ENCODE results near the gene SART1.

The SART1 gene

GRCh38 chr11:65997286-65997685 lies 35.8 kb downstream of the SART1 start:
- peaks cover 9% of the 10 kb centered on the region for H3K4me1 ChIP-seq (ENCODE audit: control insufficient read depth, insufficient read depth, low read length, unreplicated experiment)
- no peaks in the 10 kb centered on the region for H3K27me3 ChIP-seq (ENCODE audit: insufficient read depth, low read length)
- peaks cover 29% of the 10 kb centered on the region for H3K36me3 ChIP-seq (ENCODE audit: insufficient read depth, low read length)
- H3K79me2 ChIP-seq (ENCODE audit: control insufficient read depth, insufficient read depth, low read length, unreplicated experiment): peaks cover 24% of the 10 kb centered on the region
- no peak overlapping the region for H3K4me3 ChIP-seq (ENCODE audit: low read depth, low read length)
- H3K27ac ChIP-seq (ENCODE audit: low read depth, low read length): no peak overlapping the region
- no peak overlapping the region for H2AFZ ChIP-seq (ENCODE audit: low read length, unreplicated experiment)

- Histone ChIP-seq H3K27me3 (ENCODE audit: insufficient read depth, low read length) (no peaks in the 10 kb centered on the region), H3K36me3 (ENCODE audit: insufficient read depth, low read length) (peaks cover 34% of the 10 kb centered on the region), H3K4me3 (ENCODE audit: low read depth, low read length) (peak within 1 kb of the TSS; percentile 95), H2AFZ (ENCODE audit: low read length, unreplicated experiment) (peak within 1 kb of the TSS; percentile 90), H3K4me1 (ENCODE audit: control insufficient read depth, insufficient read depth, low read length, unreplicated experiment) (peaks cover 16% of the 10 kb centered on the region), H3K27ac (ENCODE audit: low read depth, low read length) (peak within 1 kb of the TSS; percentile 89), H3K79me2 (ENCODE audit: control insufficient read depth, insufficient read depth, low read length, unreplicated experiment) (peaks cover 38% of the 10 kb centered on the region)
Measured at GRCh38 chr11:66001942-66002647, 40.6 kb downstream of the SART1 start, which contains the start of the genes BANF1 and EIF1AD. TSS of gene BANF1 (plus strand) at chr11:66002503. CDS start at chr11:66003251, 748 bp downstream. TSS of gene EIF1AD (minus strand) at chr11:66002157. CDS start at chr11:66000389, 1,768 bp downstream.

- peaks cover 38% of the 10 kb centered on the region for H3K79me2 ChIP-seq (ENCODE audit: control insufficient read depth, insufficient read depth, low read length, unreplicated experiment)
- peaks cover 18% of the 10 kb centered on the region for H3K4me1 ChIP-seq (ENCODE audit: control insufficient read depth, insufficient read depth, low read length, unreplicated experiment)
- H2AFZ ChIP-seq (ENCODE audit: low read length, unreplicated experiment): peak overlapping the region; percentile 90
- H3K36me3 ChIP-seq (ENCODE audit: insufficient read depth, low read length): peaks cover 29% of the 10 kb centered on the region
- peak overlapping the region; percentile 95 for H3K4me3 ChIP-seq (ENCODE audit: low read depth, low read length)
- peak overlapping the region; percentile 89 for H3K27ac ChIP-seq (ENCODE audit: low read depth, low read length)
- H3K27me3 ChIP-seq (ENCODE audit: insufficient read depth, low read length): no peaks in the 10 kb centered on the region
Measured at GRCh38 chr11:66002648-66003225, 41.2 kb downstream of the SART1 start.

GRCh38 chr11:66003291-66003690 lies 41.8 kb downstream of the SART1 start:
- peaks cover 38% of the 10 kb centered on the region for H3K79me2 ChIP-seq (ENCODE audit: control insufficient read depth, insufficient read depth, low read length, unreplicated experiment)
- H2AFZ ChIP-seq (ENCODE audit: low read length, unreplicated experiment): no peak overlapping the region
- peaks cover 24% of the 10 kb centered on the region for H3K36me3 ChIP-seq (ENCODE audit: insufficient read depth, low read length)
- peaks cover 18% of the 10 kb centered on the region for H3K4me1 ChIP-seq (ENCODE audit: control insufficient read depth, insufficient read depth, low read length, unreplicated experiment)
- H3K4me3 ChIP-seq (ENCODE audit: low read depth, low read length): peak overlapping the region; percentile 95
- no peak overlapping the region for H3K27ac ChIP-seq (ENCODE audit: low read depth, low read length)
- no peaks in the 10 kb centered on the region for H3K27me3 ChIP-seq (ENCODE audit: insufficient read depth, low read length)

GRCh38 chr11:66004186-66004585 lies 42.7 kb downstream of the SART1 start:
- H3K36me3 ChIP-seq (ENCODE audit: insufficient read depth, low read length): peaks cover 16% of the 10 kb centered on the region
- H2AFZ ChIP-seq (ENCODE audit: low read length, unreplicated experiment): no peak overlapping the region
- peaks cover 37% of the 10 kb centered on the region for H3K79me2 ChIP-seq (ENCODE audit: control insufficient read depth, insufficient read depth, low read length, unreplicated experiment)
- peaks cover 23% of the 10 kb centered on the region for H3K4me1 ChIP-seq (ENCODE audit: control insufficient read depth, insufficient read depth, low read length, unreplicated experiment)
- no peak overlapping the region for H3K4me3 ChIP-seq (ENCODE audit: low read depth, low read length)
- H3K27me3 ChIP-seq (ENCODE audit: insufficient read depth, low read length): no peaks in the 10 kb centered on the region
- H3K27ac ChIP-seq (ENCODE audit: low read depth, low read length): no peak overlapping the region

GRCh38 chr11:66006134-66006890 lies 44.8 kb downstream of the SART1 start:
- H3K4me1 ChIP-seq (ENCODE audit: control insufficient read depth, insufficient read depth, low read length, unreplicated experiment): peaks cover 14% of the 10 kb centered on the region
- H2AFZ ChIP-seq (ENCODE audit: low read length, unreplicated experiment): no peak overlapping the region
- H3K27ac ChIP-seq (ENCODE audit: low read depth, low read length): no peak overlapping the region
- peaks cover 20% of the 10 kb centered on the region for H3K79me2 ChIP-seq (ENCODE audit: control insufficient read depth, insufficient read depth, low read length, unreplicated experiment)
- H3K36me3 ChIP-seq (ENCODE audit: insufficient read depth, low read length): peaks cover 5% of the 10 kb centered on the region; the same call in 1 of the 2 replicates
- H3K4me3 ChIP-seq (ENCODE audit: low read depth, low read length): no peak overlapping the region
- no peaks in the 10 kb centered on the region for H3K27me3 ChIP-seq (ENCODE audit: insufficient read depth, low read length)

- peaks cover 15% of the 10 kb centered on the region for H3K79me2 ChIP-seq (ENCODE audit: control insufficient read depth, insufficient read depth, low read length, unreplicated experiment)
- no peak overlapping the region for H3K27ac ChIP-seq (ENCODE audit: low read depth, low read length)
- H2AFZ ChIP-seq (ENCODE audit: low read length, unreplicated experiment): no peak overlapping the region
- peaks cover 5% of the 10 kb centered on the region; the same call in 1 of the 2 replicates for H3K36me3 ChIP-seq (ENCODE audit: insufficient read depth, low read length)
- H3K4me3 ChIP-seq (ENCODE audit: low read depth, low read length): no peak overlapping the region
- H3K4me1 ChIP-seq (ENCODE audit: control insufficient read depth, insufficient read depth, low read length, unreplicated experiment): peaks cover 14% of the 10 kb centered on the region
- peaks cover 4% of the 10 kb centered on the region; the same call in 1 of the 2 replicates for H3K27me3 ChIP-seq (ENCODE audit: insufficient read depth, low read length)
Measured at GRCh38 chr11:66006891-66007176, 45.3 kb downstream of the SART1 start.

GRCh38 chr11:66007201-66007634 lies 45.7 kb downstream of the SART1 start:
- Histone ChIP-seq H3K4me3 (ENCODE audit: low read depth, low read length) (no peak overlapping the region), H3K4me1 (ENCODE audit: control insufficient read depth, insufficient read depth, low read length, unreplicated experiment) (peaks cover 14% of the 10 kb centered on the region), H3K27ac (ENCODE audit: low read depth, low read length) (no peak overlapping the region), H3K79me2 (ENCODE audit: control insufficient read depth, insufficient read depth, low read length, unreplicated experiment) (peaks cover 14% of the 10 kb centered on the region), H3K27me3 (ENCODE audit: insufficient read depth, low read length) (peaks cover 4% of the 10 kb centered on the region; the same call in 1 of the 2 replicates), H3K36me3 (ENCODE audit: insufficient read depth, low read length) (peaks cover 5% of the 10 kb centered on the region; the same call in 1 of the 2 replicates), H2AFZ (ENCODE audit: low read length, unreplicated experiment) (no peak overlapping the region)

- Histone ChIP-seq H2AFZ (ENCODE audit: low read length, unreplicated experiment) (no peak overlapping the region), H3K4me1 (ENCODE audit: control insufficient read depth, insufficient read depth, low read length, unreplicated experiment) (peaks cover 19% of the 10 kb centered on the region), H3K4me3 (ENCODE audit: low read depth, low read length) (no peak overlapping the region), H3K27me3 (ENCODE audit: insufficient read depth, low read length) (peaks cover 4% of the 10 kb centered on the region; the same call in 1 of the 2 replicates), H3K36me3 (ENCODE audit: insufficient read depth, low read length) (peaks cover 5% of the 10 kb centered on the region; the same call in 1 of the 2 replicates), H3K79me2 (ENCODE audit: control insufficient read depth, insufficient read depth, low read length, unreplicated experiment) (peaks cover 9% of the 10 kb centered on the region), H3K27ac (ENCODE audit: low read depth, low read length) (no peak overlapping the region)
Measured at GRCh38 chr11:66008095-66008467, 46.5 kb downstream of the SART1 start.

GRCh38 chr11:66008468-66009101 lies 47.1 kb downstream of the SART1 start:
- Histone ChIP-seq H3K27ac (ENCODE audit: low read depth, low read length) (no peak overlapping the region), H3K27me3 (ENCODE audit: insufficient read depth, low read length) (peaks cover 4% of the 10 kb centered on the region; the same call in 1 of the 2 replicates), H3K4me1 (ENCODE audit: control insufficient read depth, insufficient read depth, low read length, unreplicated experiment) (peaks cover 19% of the 10 kb centered on the region), H3K4me3 (ENCODE audit: low read depth, low read length) (no peak overlapping the region), H2AFZ (ENCODE audit: low read length, unreplicated experiment) (no peak overlapping the region), H3K36me3 (ENCODE audit: insufficient read depth, low read length) (peaks cover 5% of the 10 kb centered on the region; the same call in 1 of the 2 replicates), H3K79me2 (ENCODE audit: control insufficient read depth, insufficient read depth, low read length, unreplicated experiment) (peaks cover 4% of the 10 kb centered on the region)

Measured in ACC112 (cell line).